A549 (cell line): ENCODE results near the gene ARHGEF4.

Source experiments
- CEBPB ChIP-seq, 2 experiments: fragments of >200 bp in 1 of 2; sonication (Bioruptor Twin) in 1 of 2; formaldehyde crosslinking in 1 of 2; IDR thresholded peaks; 2 replicates each; pipeline ENCODE4 v1.6.1; 2012 to 2016
- POLR2A ChIP-seq: IDR thresholded peaks from 2 replicates; pipeline ENCODE4 v1.6.1; 2012; ENCODE audit warnings: mild to moderate bottlenecking, low read length
- REST ChIP-seq: fragments of 200-600 bp; sonication (generic); IDR thresholded peaks from 2 replicates; pipeline ENCODE4 v1.6.1; 2016; ENCODE audit warnings: antibody characterized with exemption, mild to moderate bottlenecking, moderate library complexity
- RFX5 ChIP-seq: fragments of 450-650 bp; IDR thresholded peaks from 2 replicates; pipeline ENCODE4 v1.7.1; 2014; ENCODE audit warnings: antibody characterized with exemption, mild to moderate bottlenecking, moderate library complexity
- TP53 ChIP-seq: fragments of 250-450 bp; sonication (Bioruptor Pico); IDR thresholded peaks from 2 replicates; pipeline ENCODE4 v1.5.0; 2021; ENCODE audit warnings: mild to moderate bottlenecking, moderate library complexity
- TF ChIP-seq, protein P1 (sequence below): fragments of >200 bp; sonication (Bioruptor Twin); formaldehyde crosslinking; IDR thresholded peaks from 2 replicates; pipeline ENCODE4 v1.6.1; 2016
- TF ChIP-seq, protein P2 (sequence below): fragments of >200 bp; sonication (Bioruptor Twin); formaldehyde crosslinking; IDR thresholded peaks from 3 replicates; pipeline ENCODE4 v1.5.1; 2016
- TF ChIP-seq, protein P3 (sequence below): IDR thresholded peaks from 2 replicates; pipeline ENCODE4 v1.6.1; 2012

- TF ChIP-seq, protein P1, sequence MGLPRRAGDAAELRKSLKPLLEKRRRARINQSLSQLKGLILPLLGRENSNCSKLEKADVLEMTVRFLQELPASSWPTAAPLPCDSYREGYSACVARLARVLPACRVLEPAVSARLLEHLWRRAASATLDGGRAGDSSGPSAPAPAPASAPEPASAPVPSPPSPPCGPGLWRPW, result no peak
- no peak for TF ChIP-seq REST
- no peak for TF ChIP-seq TP53 (CRISPR knock-in tag)
- TF ChIP-seq, protein P2, sequence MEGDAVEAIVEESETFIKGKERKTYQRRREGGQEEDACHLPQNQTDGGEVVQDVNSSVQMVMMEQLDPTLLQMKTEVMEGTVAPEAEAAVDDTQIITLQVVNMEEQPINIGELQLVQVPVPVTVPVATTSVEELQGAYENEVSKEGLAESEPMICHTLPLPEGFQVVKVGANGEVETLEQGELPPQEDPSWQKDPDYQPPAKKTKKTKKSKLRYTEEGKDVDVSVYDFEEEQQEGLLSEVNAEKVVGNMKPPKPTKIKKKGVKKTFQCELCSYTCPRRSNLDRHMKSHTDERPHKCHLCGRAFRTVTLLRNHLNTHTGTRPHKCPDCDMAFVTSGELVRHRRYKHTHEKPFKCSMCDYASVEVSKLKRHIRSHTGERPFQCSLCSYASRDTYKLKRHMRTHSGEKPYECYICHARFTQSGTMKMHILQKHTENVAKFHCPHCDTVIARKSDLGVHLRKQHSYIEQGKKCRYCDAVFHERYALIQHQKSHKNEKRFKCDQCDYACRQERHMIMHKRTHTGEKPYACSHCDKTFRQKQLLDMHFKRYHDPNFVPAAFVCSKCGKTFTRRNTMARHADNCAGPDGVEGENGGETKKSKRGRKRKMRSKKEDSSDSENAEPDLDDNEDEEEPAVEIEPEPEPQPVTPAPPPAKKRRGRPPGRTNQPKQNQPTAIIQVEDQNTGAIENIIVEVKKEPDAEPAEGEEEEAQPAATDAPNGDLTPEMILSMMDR, result no peak
- TF ChIP-seq, protein P3, sequence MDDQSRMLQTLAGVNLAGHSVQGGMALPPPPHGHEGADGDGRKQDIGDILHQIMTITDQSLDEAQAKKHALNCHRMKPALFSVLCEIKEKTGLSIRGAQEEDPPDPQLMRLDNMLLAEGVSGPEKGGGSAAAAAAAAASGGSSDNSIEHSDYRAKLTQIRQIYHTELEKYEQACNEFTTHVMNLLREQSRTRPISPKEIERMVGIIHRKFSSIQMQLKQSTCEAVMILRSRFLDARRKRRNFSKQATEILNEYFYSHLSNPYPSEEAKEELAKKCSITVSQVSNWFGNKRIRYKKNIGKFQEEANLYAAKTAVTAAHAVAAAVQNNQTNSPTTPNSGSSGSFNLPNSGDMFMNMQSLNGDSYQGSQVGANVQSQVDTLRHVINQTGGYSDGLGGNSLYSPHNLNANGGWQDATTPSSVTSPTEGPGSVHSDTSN, result no peak
- TF ChIP-seq RFX5, result no peak
- TF ChIP-seq POLR2A, result no peak
- TF ChIP-seq CEBPB (IDR thresholded peaks at IDR 0.05), result no peak
Observed at GRCh38 chr2:130847776-130848525, 11.2 kb downstream of the ARHGEF4 start.
